NB4 (cell line): ENCODE results near the gene RPS21.

Source experiments
- POLR2A ChIP-seq: IDR thresholded peaks from 2 replicates; pipeline ENCODE4 v1.6.1; 2011; ENCODE audit warnings: mild to moderate bottlenecking; ENCODE audit not compliant: insufficient read length; ENCODE audit errors: extremely low read depth
- TF ChIP-seq, protein P1 (sequence below): IDR thresholded peaks from one replicate; pipeline ENCODE4 v1.5.1; 2012; ENCODE audit warnings: low read depth, low read length
- TF ChIP-seq, protein P2 (sequence below): IDR thresholded peaks from 2 replicates; pipeline ENCODE4 v1.6.1; 2011; ENCODE audit warnings: low read depth, low read length

DNA sequence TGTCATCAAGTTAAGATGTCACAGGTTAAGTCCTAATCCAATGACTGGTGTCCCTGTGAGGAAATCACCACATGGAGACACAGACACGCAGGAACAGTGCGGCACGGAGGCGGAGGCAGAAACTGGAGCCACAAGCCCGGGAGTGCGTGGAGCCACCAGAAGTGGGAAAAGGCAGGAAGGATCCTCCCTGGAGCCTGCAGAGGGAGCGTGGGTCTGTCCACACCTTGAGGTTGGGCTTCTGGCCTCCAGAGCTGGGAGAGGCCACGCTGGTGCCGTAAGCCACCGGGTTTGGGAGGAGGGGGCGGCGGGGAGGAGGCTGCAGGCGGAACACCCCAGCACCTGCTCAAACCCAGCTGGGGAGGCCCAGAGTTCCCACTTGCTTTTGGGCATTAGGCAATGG lies 16.4 kb downstream of the RPS21 start:
- TF ChIP-seq, protein P1, sequence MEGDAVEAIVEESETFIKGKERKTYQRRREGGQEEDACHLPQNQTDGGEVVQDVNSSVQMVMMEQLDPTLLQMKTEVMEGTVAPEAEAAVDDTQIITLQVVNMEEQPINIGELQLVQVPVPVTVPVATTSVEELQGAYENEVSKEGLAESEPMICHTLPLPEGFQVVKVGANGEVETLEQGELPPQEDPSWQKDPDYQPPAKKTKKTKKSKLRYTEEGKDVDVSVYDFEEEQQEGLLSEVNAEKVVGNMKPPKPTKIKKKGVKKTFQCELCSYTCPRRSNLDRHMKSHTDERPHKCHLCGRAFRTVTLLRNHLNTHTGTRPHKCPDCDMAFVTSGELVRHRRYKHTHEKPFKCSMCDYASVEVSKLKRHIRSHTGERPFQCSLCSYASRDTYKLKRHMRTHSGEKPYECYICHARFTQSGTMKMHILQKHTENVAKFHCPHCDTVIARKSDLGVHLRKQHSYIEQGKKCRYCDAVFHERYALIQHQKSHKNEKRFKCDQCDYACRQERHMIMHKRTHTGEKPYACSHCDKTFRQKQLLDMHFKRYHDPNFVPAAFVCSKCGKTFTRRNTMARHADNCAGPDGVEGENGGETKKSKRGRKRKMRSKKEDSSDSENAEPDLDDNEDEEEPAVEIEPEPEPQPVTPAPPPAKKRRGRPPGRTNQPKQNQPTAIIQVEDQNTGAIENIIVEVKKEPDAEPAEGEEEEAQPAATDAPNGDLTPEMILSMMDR = no peak
- TF ChIP-seq POLR2A = no peak
- TF ChIP-seq, protein P2, sequence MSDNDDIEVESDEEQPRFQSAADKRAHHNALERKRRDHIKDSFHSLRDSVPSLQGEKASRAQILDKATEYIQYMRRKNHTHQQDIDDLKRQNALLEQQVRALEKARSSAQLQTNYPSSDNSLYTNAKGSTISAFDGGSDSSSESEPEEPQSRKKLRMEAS = no peak
